Activated CD4-positive, alpha-beta T cell treated with anti-CD3 and anti-CD28 coated beads, Interleukin-2, amount 10 ng/mL, durations not matched to agents 24 days and 14 days (primary cell): ENCODE data around the gene PRKCB. TPM values are rescaled to one million over a fixed set of nuclear protein-coding genes. Genes with fewer than 3 reads are reported as not detected.

Experiments used
- DNase-seq: peaks from one replicate; pipeline ENCODE4 v3.0.0; 2022
- H3K27ac Mint-ChIP-seq: one replicate; pipeline ENCODE4 v1.8.0; 2022; ENCODE audit warnings: mild to moderate bottlenecking, mixed read lengths
- H3K27me3 Mint-ChIP-seq: one replicate; pipeline ENCODE4 v1.8.0; 2022; ENCODE audit warnings: mixed read lengths
- H3K36me3 Mint-ChIP-seq: one replicate; pipeline ENCODE4 v1.8.0; 2022; ENCODE audit warnings: low read depth, mild to moderate bottlenecking, mixed read lengths
- H3K4me1 Mint-ChIP-seq: one replicate; pipeline ENCODE4 v1.8.0; 2021; ENCODE audit warnings: mixed read lengths
- H3K4me3 Mint-ChIP-seq: one replicate; pipeline ENCODE4 v1.8.0; 2022; ENCODE audit warnings: mild to moderate bottlenecking, moderate library complexity, mixed read lengths
- H3K9me3 Mint-ChIP-seq: one replicate; pipeline ENCODE4 v1.8.0; 2021; ENCODE audit warnings: mixed read lengths
- intact Hi-C: fragments of 100-400 bp; cut with micrococcal nuclease; formaldehyde crosslinking; loops from one replicate; pipeline ENCODE4 v1.15.1; 2023
- total RNA-seq: library from RNA; stranded (reverse); gene quantifications from 2 replicates; pipeline ENCODE4 v1.2.3, GENCODE V29; 2022

The PRKCB gene
- total RNA-seq, 1 donor from 2014 or later: 84.2 TPM

DNA sequence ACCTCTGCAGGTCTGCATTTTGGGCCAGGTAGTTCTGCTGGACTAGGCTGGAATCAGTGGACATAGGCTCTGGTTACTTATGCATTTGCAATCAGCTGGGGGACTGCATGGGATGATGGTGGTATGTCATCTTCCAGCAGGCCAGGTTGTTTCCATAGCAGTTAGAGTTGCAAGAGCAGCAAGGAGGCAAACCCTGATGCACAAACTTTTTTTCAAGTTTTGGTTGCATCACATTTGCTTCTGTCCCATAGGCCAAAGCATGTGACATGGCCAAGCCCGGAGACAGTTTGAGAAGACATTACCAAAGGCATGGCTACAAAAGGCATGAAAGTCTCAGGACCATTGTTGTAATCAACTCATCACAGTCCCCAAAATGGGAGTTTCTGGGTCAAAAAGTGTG is 58.2 kb downstream of the PRKCB start:
- Mint-ChIP-seq H3K27me3 (no peaks in the 10 kb centered on the region), H3K27ac (no peak overlapping the region), H3K9me3 (no peaks in the 10 kb centered on the region), H3K36me3 (peaks cover 31% of the 10 kb centered on the region), H3K4me1 (peaks cover 17% of the 10 kb centered on the region), H3K4me3 (no peak overlapping the region)
- intact Hi-C loops: no loop called here
- no peak for DNase-seq

DNA sequence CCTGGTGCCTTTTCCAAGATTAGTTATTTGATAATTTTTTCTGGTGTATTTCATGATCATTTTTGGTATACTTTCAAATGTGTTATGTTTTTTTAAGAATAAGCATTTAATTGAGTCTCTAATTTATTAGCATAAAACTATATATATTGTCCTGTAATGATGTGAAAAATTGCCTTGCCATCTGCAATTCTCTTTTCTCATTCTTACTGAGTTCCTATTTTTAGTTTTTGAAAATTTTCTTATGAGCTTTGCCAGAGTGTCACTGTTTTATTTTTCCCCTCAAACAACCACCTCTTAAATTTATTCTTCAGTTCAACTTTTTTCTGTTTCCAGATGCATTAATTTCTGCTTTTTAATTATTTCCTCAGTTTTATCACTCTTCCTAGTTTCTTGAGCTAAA is 59.3 kb downstream of the PRKCB start:
- H3K9me3 Mint-ChIP-seq: no peaks in the 10 kb centered on the region
- no peak overlapping the region for H3K4me3 Mint-ChIP-seq
- peaks cover 16% of the 10 kb centered on the region for H3K4me1 Mint-ChIP-seq
- no peaks in the 10 kb centered on the region for H3K27me3 Mint-ChIP-seq
- H3K27ac Mint-ChIP-seq: no peak overlapping the region
- DNase-seq: no peak
- intact Hi-C loops: no loop called here
- peaks cover 28% of the 10 kb centered on the region for H3K36me3 Mint-ChIP-seq

DNA sequence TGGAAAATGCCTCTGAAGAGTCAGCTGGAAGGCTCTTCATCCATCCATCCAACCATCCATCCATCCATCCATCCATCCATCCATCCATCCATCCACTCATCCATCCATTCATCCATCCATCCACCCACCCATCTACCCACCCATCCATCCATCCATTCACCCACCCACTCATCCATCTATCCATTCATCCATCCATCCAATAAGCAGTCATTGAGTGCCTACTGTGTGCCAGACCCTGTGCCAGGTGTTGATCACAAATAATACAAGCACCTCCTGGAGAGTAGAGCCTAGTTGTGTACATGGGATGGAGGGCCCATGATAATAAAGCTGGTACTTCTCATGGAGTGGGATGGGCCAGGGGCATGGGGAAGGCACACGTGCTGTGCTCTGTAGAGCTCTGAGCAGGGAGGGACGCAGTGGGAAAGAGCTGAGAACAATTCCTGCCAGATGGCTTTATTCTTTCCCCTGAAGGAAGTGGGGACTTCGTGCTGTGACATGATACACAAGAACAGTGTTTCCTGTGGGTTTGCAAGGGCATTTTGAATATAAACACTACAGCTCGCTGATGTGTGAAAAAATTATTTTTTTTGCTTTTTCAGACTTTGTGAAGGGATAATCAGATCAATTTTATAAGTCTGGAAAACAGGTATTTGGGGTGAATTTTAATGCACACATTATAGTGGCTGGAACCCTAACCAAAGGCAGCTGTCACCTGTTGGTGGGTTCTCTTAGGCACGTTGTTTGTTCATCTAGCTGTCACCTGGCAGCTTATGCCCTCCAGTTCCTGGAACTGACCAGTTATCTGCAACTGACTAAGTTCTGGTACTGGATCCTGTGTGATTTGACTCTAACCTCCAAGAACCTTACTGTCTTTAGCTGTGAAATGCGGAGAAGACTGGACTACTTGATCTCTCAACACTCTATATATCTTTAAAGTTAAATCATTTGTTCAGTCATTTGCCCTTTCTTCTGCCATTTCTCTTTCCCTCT is 61.3 kb downstream of the PRKCB start:
- Mint-ChIP-seq H3K36me3 (peaks cover 28% of the 10 kb centered on the region), H3K4me1 (peaks cover 22% of the 10 kb centered on the region)

GRCh38 chr16:23898682-23899430 is 63.1 kb downstream of the PRKCB start:
- Mint-ChIP-seq H3K9me3 (no peaks in the 10 kb centered on the region), H3K27ac (no peak overlapping the region), H3K27me3 (no peaks in the 10 kb centered on the region), H3K36me3 (peaks cover 19% of the 10 kb centered on the region), H3K4me1 (peaks cover 28% of the 10 kb centered on the region), H3K4me3 (no peak overlapping the region)
- intact Hi-C loops: no loop called here
- DNase-seq: no peak

More for the DNA sequence above, 61.3 kb downstream of the PRKCB start:
- H3K27ac Mint-ChIP-seq: peak overlapping the region; percentile 71
- intact Hi-C loops: no loop called here
- no peaks in the 10 kb centered on the region for H3K27me3 Mint-ChIP-seq
- no peak for DNase-seq
- no peak overlapping the region for H3K4me3 Mint-ChIP-seq
- no peaks in the 10 kb centered on the region for H3K9me3 Mint-ChIP-seq

- intact Hi-C loops: no loop called here
- Mint-ChIP-seq H3K4me3 (no peak overlapping the region), H3K9me3 (no peaks in the 10 kb centered on the region), H3K27ac (no peak overlapping the region), H3K27me3 (no peaks in the 10 kb centered on the region), H3K4me1 (peaks cover 28% of the 10 kb centered on the region), H3K36me3 (peaks cover 13% of the 10 kb centered on the region)
- no peak for DNase-seq
Measured at GRCh38 chr16:23899869-23900268, 64.1 kb downstream of the PRKCB start.

- intact Hi-C loops: no loop called here
- Mint-ChIP-seq H3K4me3 (no peak overlapping the region), H3K27me3 (no peaks in the 10 kb centered on the region), H3K4me1 (peaks cover 28% of the 10 kb centered on the region), H3K9me3 (no peaks in the 10 kb centered on the region), H3K36me3 (peaks cover 13% of the 10 kb centered on the region), H3K27ac (no peak overlapping the region)
- DNase-seq: no peak
Measured at GRCh38 chr16:23900480-23901177, 64.8 kb downstream of the PRKCB start.

DNA sequence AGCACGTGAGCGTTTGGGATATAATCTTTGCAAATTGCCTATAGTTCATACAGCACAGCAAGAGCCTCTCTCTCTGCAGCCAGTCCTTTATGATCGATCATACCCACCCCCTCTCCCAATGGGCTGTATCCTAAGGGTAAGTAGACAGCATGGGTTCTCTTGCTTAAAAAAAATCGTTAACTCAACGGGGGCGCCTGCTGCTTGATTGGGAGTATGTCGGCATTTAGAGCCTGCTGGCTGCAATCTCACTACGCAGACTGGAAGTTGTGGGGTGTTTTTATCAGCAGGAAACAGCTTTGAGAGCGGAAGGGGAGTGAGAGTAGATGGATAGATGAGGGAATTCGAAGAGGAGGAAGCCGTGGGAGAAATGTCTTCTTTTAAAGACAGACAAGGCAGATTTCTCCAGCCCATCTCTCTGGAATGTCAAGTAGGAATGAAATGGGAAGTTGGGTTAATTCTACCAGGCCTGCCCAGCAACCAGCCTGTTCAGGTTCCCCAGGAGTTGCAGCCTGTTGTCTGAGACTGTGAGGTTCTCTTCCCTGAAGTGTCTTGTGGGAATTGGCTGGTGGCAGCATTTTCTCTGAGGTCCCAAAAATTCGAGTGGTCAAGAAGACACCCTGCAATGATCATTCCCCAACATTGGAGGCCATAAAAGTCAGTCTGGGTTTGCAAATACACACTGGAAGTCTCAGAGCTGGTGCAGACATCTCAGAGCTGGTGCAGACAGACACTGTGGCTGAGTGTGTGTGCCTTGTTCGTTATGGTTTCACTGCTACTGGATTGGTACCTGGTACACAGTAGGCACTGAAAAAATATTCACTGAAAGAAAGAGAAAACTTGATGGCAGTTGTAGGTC is 65.6 kb downstream of the PRKCB start:
- Mint-ChIP-seq H3K4me1 (peaks cover 26% of the 10 kb centered on the region), H3K9me3 (no peaks in the 10 kb centered on the region), H3K27me3 (no peaks in the 10 kb centered on the region), H3K36me3 (peaks cover 11% of the 10 kb centered on the region), H3K4me3 (no peak overlapping the region), H3K27ac (no peak overlapping the region)
- no peak for DNase-seq
- intact Hi-C loops: no loop called here

GRCh38 chr16:23902034-23902747 is 66.4 kb downstream of the PRKCB start:
- Mint-ChIP-seq H3K9me3 (no peaks in the 10 kb centered on the region), H3K36me3 (peaks cover 8% of the 10 kb centered on the region), H3K4me1 (peaks cover 25% of the 10 kb centered on the region), H3K27ac (no peak overlapping the region), H3K27me3 (no peaks in the 10 kb centered on the region), H3K4me3 (no peak overlapping the region)
- DNase-seq: no peak
- intact Hi-C loops: no loop called here

GRCh38 chr16:23902748-23903414 is 67.1 kb downstream of the PRKCB start:
- Mint-ChIP-seq H3K9me3 (no peaks in the 10 kb centered on the region), H3K27me3 (no peaks in the 10 kb centered on the region), H3K4me3 (no peak overlapping the region), H3K4me1 (peaks cover 27% of the 10 kb centered on the region), H3K27ac (peak overlapping the region; percentile 10), H3K36me3 (peaks cover 10% of the 10 kb centered on the region)
- no peak for DNase-seq
- intact Hi-C loops: no loop called here

GRCh38 chr16:23905027-23905426 is 69.2 kb downstream of the PRKCB start:
- intact Hi-C loops: no loop called here
- no peaks in the 10 kb centered on the region for H3K27me3 Mint-ChIP-seq
- peaks cover 8% of the 10 kb centered on the region for H3K36me3 Mint-ChIP-seq
- H3K27ac Mint-ChIP-seq: no peak overlapping the region
- DNase-seq: no peak
- H3K4me1 Mint-ChIP-seq: peaks cover 40% of the 10 kb centered on the region
- no peaks in the 10 kb centered on the region for H3K9me3 Mint-ChIP-seq
- H3K4me3 Mint-ChIP-seq: no peak overlapping the region

DNA sequence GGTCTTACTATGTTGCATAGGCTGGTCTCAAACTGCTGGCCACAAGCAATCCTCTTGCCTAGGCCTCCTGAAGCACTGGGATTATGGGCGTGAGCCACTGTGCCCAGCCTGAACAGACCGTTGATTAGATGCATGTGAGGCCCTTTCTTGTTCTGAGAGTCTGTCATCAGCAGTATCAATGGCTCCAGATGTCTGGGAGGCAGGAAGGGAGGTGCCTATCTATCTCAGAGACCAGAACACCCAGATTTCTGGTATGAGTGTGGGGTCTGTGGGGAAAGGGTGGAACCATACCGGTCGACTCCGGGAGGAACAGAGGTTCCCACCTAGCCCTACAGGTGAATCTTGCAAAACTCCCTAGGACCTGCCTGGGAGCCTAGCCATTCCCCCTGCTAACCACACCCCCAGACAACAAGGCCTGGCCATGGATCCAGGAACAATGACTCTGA is 71.7 kb downstream of the PRKCB start:
- intact Hi-C loops: no loop called here
- Mint-ChIP-seq H3K9me3 (no peaks in the 10 kb centered on the region), H3K36me3 (peaks cover 8% of the 10 kb centered on the region), H3K27ac (no peak overlapping the region), H3K27me3 (no peaks in the 10 kb centered on the region), H3K4me1 (peaks cover 27% of the 10 kb centered on the region), H3K4me3 (no peak overlapping the region)
- no peak for DNase-seq

- Mint-ChIP-seq H3K9me3 (no peaks in the 10 kb centered on the region), H3K27ac (no peak overlapping the region), H3K27me3 (no peaks in the 10 kb centered on the region), H3K4me1 (peaks cover 24% of the 10 kb centered on the region), H3K4me3 (no peak overlapping the region), H3K36me3 (peaks cover 8% of the 10 kb centered on the region)
- DNase-seq: no peak
- intact Hi-C loops: no loop called here
Measured at GRCh38 chr16:23907903-23908302, 72.1 kb downstream of the PRKCB start.
